IMR-90 (cell line): ENCODE data around the gene CP. TPM values are rescaled to one million over a fixed set of nuclear protein-coding genes. Genes with fewer than 3 reads are reported as not detected.

Experiments
- ATAC-seq: fragments of 200-7000 bp; cut with Tn5 transposase; 2 replicates; pipeline ENCODE4 v1.9.1; 2020; ENCODE audit warnings: low read depth, mild to moderate bottlenecking, moderate library complexity
- BruUV-seq: library from RNA; stranded (reverse); fragments of 400-500 nt; replicated peaks from 2 replicates; lab custom pipeline; 2021; lab: Mats Ljungman, UMichigan
- CTCF ChIA-PET: fragments of 300-600 bp; formaldehyde crosslinking; extraction: SDS; loops from one replicate; lab custom pipeline; 2021; ENCODE audit warnings: antibody characterized with exemption; lab: Yijun Ruan, JAX
- POLR2A ChIA-PET: fragments of 300-600 bp; sonication (Branson Sonifier 250); formaldehyde crosslinking; loops from one replicate; lab custom pipeline; 2022; ENCODE audit warnings: antibody characterized with exemption; ENCODE audit not compliant: unreplicated experiment; lab: Charles Lee
- DNase-seq: peaks from one replicate; pipeline ENCODE4 v3.0.0; 2013
- H2AFZ ChIP-seq: replicated peaks from 2 replicates; pipeline ENCODE3; 2013; ENCODE audit warnings: low read length, mild to moderate bottlenecking; ENCODE audit not compliant: poor library complexity
- H2AK5ac ChIP-seq: 2 replicates; pipeline ENCODE4 v1.6.1; 2013; ENCODE audit warnings: low read depth, low read length, inconsistent platforms
- H2AK9ac ChIP-seq: replicated peaks from 2 replicates; pipeline ENCODE3; 2013; ENCODE audit warnings: mild to moderate bottlenecking, low read depth, low read length, moderate library complexity; ENCODE audit not compliant: poor library complexity
- H2BK120ac ChIP-seq: 2 replicates; pipeline ENCODE4 v1.6.1; 2013; ENCODE audit warnings: low read depth, low read length, inconsistent platforms
- H2BK15ac ChIP-seq: 3 replicates; pipeline ENCODE4 v1.6.1; 2013; ENCODE audit warnings: low read depth, low read length, inconsistent platforms
- H2BK20ac ChIP-seq: 2 replicates; pipeline ENCODE4 v1.6.1; 2013; ENCODE audit warnings: low read depth, mild to moderate bottlenecking, inconsistent platforms, low read length, moderate library complexity
- H2BK5ac ChIP-seq: 2 replicates; pipeline ENCODE4 v1.6.1; 2013; ENCODE audit warnings: mild to moderate bottlenecking, low read depth, low read length, inconsistent platforms; ENCODE audit not compliant: poor library complexity, severe bottlenecking
- H3K14ac ChIP-seq: replicated peaks from 2 replicates; pipeline ENCODE4 v1.6.1; 2013; ENCODE audit warnings: low read depth, low read length, inconsistent platforms
- H3K18ac ChIP-seq: 2 replicates; pipeline ENCODE4 v1.6.1; 2013; ENCODE audit warnings: low read depth, low read length, control low read depth
- H3K23ac ChIP-seq: 2 replicates; pipeline ENCODE4 v1.6.1; 2013; ENCODE audit warnings: low read depth, low read length, inconsistent platforms
- H3K27ac ChIP-seq: 2 replicates; pipeline ENCODE4 v1.5.1; 2013; ENCODE audit warnings: mild to moderate bottlenecking, control low read depth, low read length; ENCODE audit not compliant: insufficient read depth
- H3K27me3 ChIP-seq: 2 replicates; pipeline ENCODE4 v1.6.1; 2013; ENCODE audit warnings: low read length; ENCODE audit not compliant: control insufficient read depth, insufficient read depth
- H3K36me3 ChIP-seq: 2 replicates; pipeline ENCODE4 v1.6.1; 2013; ENCODE audit warnings: low read length, mixed read lengths; ENCODE audit not compliant: control insufficient read depth, insufficient read depth
- H3K4ac ChIP-seq: 2 replicates; pipeline ENCODE4 v1.6.1; 2013; ENCODE audit warnings: low read depth, low read length, inconsistent platforms
- H3K4me1 ChIP-seq: 2 replicates; pipeline ENCODE4 v1.6.1; 2013; ENCODE audit warnings: low read length, mixed read lengths; ENCODE audit not compliant: control insufficient read depth, insufficient read depth
- H3K4me2 ChIP-seq: 2 replicates; pipeline ENCODE4 v1.6.1; 2013; ENCODE audit warnings: low read depth, mild to moderate bottlenecking, control low read depth, low read length, moderate library complexity
- H3K4me3 ChIP-seq: 2 replicates; pipeline ENCODE4 v1.5.1; 2013; ENCODE audit warnings: low read depth, mild to moderate bottlenecking, control low read depth, low read length, moderate library complexity; ENCODE audit not compliant: insufficient read depth
- H3K56ac ChIP-seq: 2 replicates; pipeline ENCODE4 v1.6.1; 2013; ENCODE audit warnings: low read length, inconsistent platforms; ENCODE audit not compliant: insufficient read depth; ENCODE audit errors: extremely low read depth
- H3K79me1 ChIP-seq, 2 experiments: 2 replicates each; pipeline ENCODE4 v1.6.1; 2013; ENCODE audit warnings: low read length in 2 of 2, inconsistent platforms in 1 of 2, low read depth in 1 of 2
- H3K9ac ChIP-seq: 2 replicates; pipeline ENCODE4 v1.6.1; 2013; ENCODE audit warnings: low read depth, low read length, control low read depth
- H3K9me1 ChIP-seq: 2 replicates; pipeline ENCODE4 v1.6.1; 2013; ENCODE audit warnings: low read length, inconsistent platforms; ENCODE audit not compliant: insufficient read depth
- H3K9me3 ChIP-seq: 2 replicates; pipeline ENCODE4 v1.6.1; 2013; ENCODE audit warnings: low read length; ENCODE audit not compliant: control insufficient read depth, insufficient read depth
- H4K20me1 ChIP-seq: 2 replicates; pipeline ENCODE4 v1.6.1; 2013; ENCODE audit warnings: low read length, inconsistent platforms; ENCODE audit not compliant: insufficient read depth
- H4K5ac ChIP-seq: 2 replicates; pipeline ENCODE4 v1.6.1; 2013; ENCODE audit warnings: mild to moderate bottlenecking, low read depth, low read length, control low read depth
- H4K8ac ChIP-seq, 2 experiments: 2 replicates each; pipeline ENCODE4 v1.6.1; 2013; ENCODE audit warnings: low read depth in 2 of 2, low read length in 2 of 2, control low read depth in 1 of 2, inconsistent platforms in 1 of 2
- H4K91ac ChIP-seq: 2 replicates; pipeline ENCODE4 v1.6.1; 2013; ENCODE audit warnings: low read depth, low read length, inconsistent platforms; ENCODE audit not compliant: insufficient read depth
- BHLHE40 ChIP-seq: fragments of 150-350 bp; IDR thresholded peaks from 2 replicates; pipeline ENCODE4 v1.6.1; 2016; ENCODE audit warnings: mild to moderate bottlenecking, low read depth, low read length
- CHD1 ChIP-seq: IDR thresholded peaks from 2 replicates; pipeline ENCODE4 v1.6.1; 2012; ENCODE audit warnings: low read depth, low read length, improper control_type of control experiment
- CTCF ChIP-seq: conservative IDR thresholded peaks from 2 replicates; pipeline ENCODE4 v1.5.1; 2012; ENCODE audit warnings: mild to moderate bottlenecking, low read depth, low read length, improper control_type of control experiment
- ELK1 ChIP-seq: fragments of 150-350 bp; IDR thresholded peaks from 2 replicates; pipeline ENCODE4 v1.6.1; 2016; ENCODE audit warnings: low read depth, mild to moderate bottlenecking, low read length, moderate library complexity, borderline replicate concordance
- FOS ChIP-seq: fragments of 150-350 bp; IDR thresholded peaks from 2 replicates; pipeline ENCODE4 v1.6.1; 2016; ENCODE audit warnings: low read depth, low read length
- MAFK ChIP-seq: IDR thresholded peaks from 2 replicates; pipeline ENCODE4 v1.6.1; 2012; ENCODE audit warnings: low read depth, low read length, improper control_type of control experiment
- MAZ ChIP-seq: IDR thresholded peaks from 2 replicates; pipeline ENCODE4 v1.6.1; 2012; ENCODE audit warnings: low read depth, mild to moderate bottlenecking, low read length, improper control_type of control experiment, moderate library complexity, borderline replicate concordance
- NFE2L2 ChIP-seq: fragments of 150-350 bp; IDR thresholded peaks from 2 replicates; pipeline ENCODE4 v1.6.1; 2016; ENCODE audit warnings: low read depth, mild to moderate bottlenecking, low read length
- POLR2A ChIP-seq: IDR thresholded peaks from 2 replicates; pipeline ENCODE4 v1.6.1; 2012; ENCODE audit warnings: mild to moderate bottlenecking, low read depth, low read length
- RAD21 ChIP-seq: IDR thresholded peaks from 2 replicates; pipeline ENCODE4 v1.6.1; 2012; ENCODE audit warnings: low read length, improper control_type of control experiment
- RCOR1 ChIP-seq: IDR thresholded peaks from 2 replicates; pipeline ENCODE4 v1.6.1; 2012; ENCODE audit warnings: mild to moderate bottlenecking, low read length, improper control_type of control experiment; ENCODE audit not compliant: insufficient replicate concordance
- RFX5 ChIP-seq: IDR thresholded peaks from 2 replicates; pipeline ENCODE4 v1.8.0; 2012; ENCODE audit warnings: low read depth, mild to moderate bottlenecking, low read length, moderate library complexity
- SMC3 ChIP-seq: fragments of 150-350 bp; IDR thresholded peaks from 2 replicates; pipeline ENCODE4 v1.6.1; 2016; ENCODE audit warnings: low read depth, mild to moderate bottlenecking, antibody characterized with exemption, low read length, moderate library complexity
- WGBS, 2 experiments: methylation state at CpG; one replicate each; pipeline versions ENCODE4 v1.1.5 to v1.1.7; 2013; ENCODE audit warnings: missing lambda C conversion rate in 2 of 2; ENCODE audit not compliant: insufficient read length in 1 of 2; ENCODE audit errors: extremely low coverage in 2 of 2; 5-methylcytosine and 5-hydroxymethylcytosine counted together
- dilution Hi-C: fragments of 300-500 bp; cut with HindIII; formaldehyde crosslinking; loops from one replicate; pipeline ENCODE4 v1.14.3; 2018; ENCODE audit warnings: low sequenced_read_pairs; ENCODE audit not compliant: unreplicated experiment
- in situ Hi-C: fragments of 300-500 bp; cut with MboI; formaldehyde crosslinking; loops from 3 replicates; pipeline ENCODE4 v1.14.3; 2019; ENCODE audit warnings: low sequenced_read_pairs, inconsistent platforms, mixed read lengths
- intact Hi-C: fragments of 100-400 bp; cut with micrococcal nuclease; formaldehyde crosslinking; loops from 2 replicates; pipeline ENCODE4 v1.10.0; 2022
- polyA plus RNA-seq, 3 experiments: library from polyadenylated mRNA; depleted of rRNA; stranded (reverse); fragments of >200 nt; gene quantifications; 2 replicates each; pipeline ENCODE4 v1.2.3, GENCODE V29; 2012; ENCODE audit warnings: low replicate concordance in 1 of 3
- total RNA-seq: library from RNA; depleted of rRNA; stranded (reverse); fragments of >200 nt; gene quantifications from 2 replicates; pipeline ENCODE4 v1.2.3, GENCODE V29; 2012
- TF ChIP-seq, protein P1 (sequence below): fragments of 150-350 bp; IDR thresholded peaks from 2 replicates; pipeline ENCODE4 v1.6.1; 2017; ENCODE audit warnings: mild to moderate bottlenecking, antibody characterized with exemption, low read length, low read depth

Gene CP
- total and polyA plus RNA-seq, 2 of the 4 experiments (the other 2 are of a cell fraction), result not detected

DNA sequence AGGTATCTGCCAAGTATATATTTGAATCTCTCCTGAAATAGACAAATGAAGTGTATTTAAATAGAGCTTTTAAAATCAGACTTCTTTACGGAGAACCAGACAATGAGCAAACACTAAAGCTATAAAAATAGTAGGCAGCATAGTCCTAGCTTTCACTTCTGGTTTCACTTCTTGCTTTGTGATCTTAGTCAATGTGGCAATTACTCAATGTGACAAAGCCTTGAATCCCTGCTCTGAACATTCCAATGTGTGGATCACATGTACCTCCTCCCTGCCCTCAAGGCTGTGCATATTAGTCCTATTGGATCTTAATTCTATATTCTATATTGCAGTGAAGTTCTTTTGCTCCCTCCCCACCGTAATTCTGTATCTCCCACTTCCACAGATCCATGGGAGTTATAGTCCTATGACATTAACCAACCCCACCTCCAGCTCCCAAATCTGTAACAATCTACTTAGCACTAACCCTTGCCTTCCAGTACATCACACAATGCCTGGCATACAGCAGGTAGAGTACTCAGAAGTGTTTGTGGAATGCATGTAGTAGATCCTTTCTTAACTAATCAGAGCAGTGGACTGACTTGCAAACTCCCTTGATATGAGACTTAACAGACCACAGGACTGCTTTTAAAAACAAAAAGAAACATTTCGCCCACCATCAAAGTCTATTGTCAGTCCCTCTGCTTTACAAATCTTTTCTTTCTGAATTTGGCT lies 24.3 kb upstream of the CP start:
- H3K14ac ChIP-seq, result peak overlapping the region; percentile 35
- H3K4ac ChIP-seq, result peak overlapping the region; percentile 60; the same call in 1 of the 2 replicates
- no peak overlapping the region for H2AFZ ChIP-seq
- H3K27me3 ChIP-seq, result no peaks in the 10 kb centered on the region
- no peak overlapping the region for H3K27ac ChIP-seq
- H2BK20ac ChIP-seq, result peak overlapping the region; percentile 56; the same call in 1 of the 2 replicates
- H2BK5ac ChIP-seq, result peak overlapping the region; percentile 20
- H3K79me1 ChIP-seq, result no peaks in the 10 kb centered on the region
- CTCF ChIA-PET, result interaction anchor here (0.7 kb wide), 1 partner anchor 126 kb away, joined by 3 read pairs; no protein-coding TSS in a partner anchor
- H4K20me1 ChIP-seq, result no peaks in the 10 kb centered on the region
- peak overlapping the region; percentile 73; the same call in 1 of the 2 replicates for H3K18ac ChIP-seq
- H2AK9ac ChIP-seq, result no peak overlapping the region
- H2BK120ac ChIP-seq, result peak overlapping the region; percentile 38; the same call in 1 of the 2 replicates
- no peak overlapping the region for H3K4me3 ChIP-seq
- intact Hi-C loops (no loop called here), dilution Hi-C loops (no loop called here), in situ Hi-C loops (no loop called here)
- no TSS peak for BruUV-seq
- ATAC-seq (peak; percentile 42), DNase-seq (peak; percentile 54)
- H4K8ac ChIP-seq, result peak overlapping the region in 1 of 2 experiments; percentile 3; a peak in 1 of 4 replicates
- no peak overlapping the region; the same call in 1 of the 2 replicates for H4K91ac ChIP-seq
- H3K9me1 ChIP-seq, result peaks cover 6% of the 10 kb centered on the region; the same call in 1 of the 2 replicates
- no peaks in the 10 kb centered on the region for H3K36me3 ChIP-seq
- peaks cover 17% of the 10 kb centered on the region for H3K4me1 ChIP-seq
- WGBS, 2 experiments, result no CpG with 5 or more reads among the region's 3 CpGs
- H3K9me3 ChIP-seq, result no peaks in the 10 kb centered on the region
- POLR2A ChIA-PET, result no interaction called here
- H3K23ac ChIP-seq, result peak overlapping the region; percentile 48; the same call in 1 of the 2 replicates
- peak overlapping the region; percentile 3; the same call in 1 of the 2 replicates for H3K4me2 ChIP-seq
- H3K56ac ChIP-seq, result no peak overlapping the region
- no peak overlapping the region; the same call in 1 of the 2 replicates for H4K5ac ChIP-seq
- H2BK15ac ChIP-seq, result peak overlapping the region; percentile 53; the same call in 1 of the 3 replicates
- H2AK5ac ChIP-seq, result peak overlapping the region; percentile 64; the same call in 1 of the 2 replicates
- H3K9ac ChIP-seq, result no peak overlapping the region
- TF ChIP-seq POLR2A (no peak), CTCF (no peak), CHD1 (no peak), BHLHE40 (no peak), MAZ (no peak), ELK1 (no peak), RAD21 (no peak), RFX5 (no peak), RCOR1 (no peak), MAFK (no peak), NFE2L2 (no peak), FOS (no peak), SMC3 (no peak)
- TF ChIP-seq, protein P1, sequence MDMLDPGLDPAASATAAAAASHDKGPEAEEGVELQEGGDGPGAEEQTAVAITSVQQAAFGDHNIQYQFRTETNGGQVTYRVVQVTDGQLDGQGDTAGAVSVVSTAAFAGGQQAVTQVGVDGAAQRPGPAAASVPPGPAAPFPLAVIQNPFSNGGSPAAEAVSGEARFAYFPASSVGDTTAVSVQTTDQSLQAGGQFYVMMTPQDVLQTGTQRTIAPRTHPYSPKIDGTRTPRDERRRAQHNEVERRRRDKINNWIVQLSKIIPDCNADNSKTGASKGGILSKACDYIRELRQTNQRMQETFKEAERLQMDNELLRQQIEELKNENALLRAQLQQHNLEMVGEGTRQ, result no peak
